AG10803 (cell line): ENCODE measurements around the gene DUSP23.

ENCODE experiments used
- DNase-seq: peaks from one replicate; pipeline ENCODE4 v3.0.0; 2010; ENCODE audit warnings: low read depth
- H3K4me3 ChIP-seq: 2 replicates; pipeline ENCODE4 v1.5.1; 2011; ENCODE audit warnings: mild to moderate bottlenecking, low read length, control low read depth
- TF ChIP-seq, protein P1 (sequence below): conservative IDR thresholded peaks from 2 replicates; pipeline ENCODE4 v1.5.1; 2011; ENCODE audit warnings: mild to moderate bottlenecking, low read length, control low read depth, inconsistent platforms

DUSP23 gene

DNA sequence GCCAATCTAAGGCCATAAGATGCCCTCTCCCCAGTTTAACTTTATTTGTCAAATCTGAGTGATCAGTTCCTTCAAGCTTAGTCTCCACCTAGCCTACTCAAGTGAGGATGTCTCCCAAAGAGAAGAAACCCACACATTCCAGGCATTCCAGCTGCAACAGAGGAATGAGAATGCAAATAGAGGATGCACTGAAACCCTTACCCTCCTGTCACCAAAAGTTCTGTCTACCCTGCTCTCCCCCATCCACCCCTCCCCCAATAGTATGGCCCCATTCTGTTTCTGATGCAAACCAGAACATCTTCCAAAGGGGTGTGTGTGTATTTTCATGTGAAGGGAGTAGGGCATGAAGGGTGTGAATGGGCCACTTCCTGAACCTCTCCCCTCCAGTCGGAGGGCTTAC is 3.0 kb downstream of the DUSP23 start:
- DNase-seq = peak; percentile 41
- H3K4me3 ChIP-seq = no peak overlapping the region
- TF ChIP-seq, protein P1, sequence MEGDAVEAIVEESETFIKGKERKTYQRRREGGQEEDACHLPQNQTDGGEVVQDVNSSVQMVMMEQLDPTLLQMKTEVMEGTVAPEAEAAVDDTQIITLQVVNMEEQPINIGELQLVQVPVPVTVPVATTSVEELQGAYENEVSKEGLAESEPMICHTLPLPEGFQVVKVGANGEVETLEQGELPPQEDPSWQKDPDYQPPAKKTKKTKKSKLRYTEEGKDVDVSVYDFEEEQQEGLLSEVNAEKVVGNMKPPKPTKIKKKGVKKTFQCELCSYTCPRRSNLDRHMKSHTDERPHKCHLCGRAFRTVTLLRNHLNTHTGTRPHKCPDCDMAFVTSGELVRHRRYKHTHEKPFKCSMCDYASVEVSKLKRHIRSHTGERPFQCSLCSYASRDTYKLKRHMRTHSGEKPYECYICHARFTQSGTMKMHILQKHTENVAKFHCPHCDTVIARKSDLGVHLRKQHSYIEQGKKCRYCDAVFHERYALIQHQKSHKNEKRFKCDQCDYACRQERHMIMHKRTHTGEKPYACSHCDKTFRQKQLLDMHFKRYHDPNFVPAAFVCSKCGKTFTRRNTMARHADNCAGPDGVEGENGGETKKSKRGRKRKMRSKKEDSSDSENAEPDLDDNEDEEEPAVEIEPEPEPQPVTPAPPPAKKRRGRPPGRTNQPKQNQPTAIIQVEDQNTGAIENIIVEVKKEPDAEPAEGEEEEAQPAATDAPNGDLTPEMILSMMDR = no peak

DNA sequence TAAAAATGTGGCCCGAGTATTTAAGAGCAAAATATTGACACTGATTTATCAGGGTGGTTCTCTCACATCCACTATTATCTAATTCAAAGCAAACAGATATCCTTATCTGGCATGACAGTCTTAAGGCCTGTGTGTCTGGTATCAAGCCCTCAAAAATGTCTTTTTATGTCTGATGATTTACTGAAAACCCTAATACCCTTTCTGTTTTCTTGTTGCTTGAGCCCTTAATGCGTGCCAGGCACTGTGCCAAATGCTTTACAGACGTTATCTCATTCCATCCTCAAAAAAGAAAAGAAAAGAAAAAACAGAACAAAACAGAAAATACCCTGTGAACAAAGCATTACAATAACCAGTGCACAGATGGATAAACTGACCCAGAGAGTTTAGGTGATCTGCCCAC is 5.7 kb downstream of the DUSP23 start:
- DNase-seq = no peak
- H3K4me3 ChIP-seq = no peak overlapping the region
- TF ChIP-seq, protein P1 = no peak

DNA sequence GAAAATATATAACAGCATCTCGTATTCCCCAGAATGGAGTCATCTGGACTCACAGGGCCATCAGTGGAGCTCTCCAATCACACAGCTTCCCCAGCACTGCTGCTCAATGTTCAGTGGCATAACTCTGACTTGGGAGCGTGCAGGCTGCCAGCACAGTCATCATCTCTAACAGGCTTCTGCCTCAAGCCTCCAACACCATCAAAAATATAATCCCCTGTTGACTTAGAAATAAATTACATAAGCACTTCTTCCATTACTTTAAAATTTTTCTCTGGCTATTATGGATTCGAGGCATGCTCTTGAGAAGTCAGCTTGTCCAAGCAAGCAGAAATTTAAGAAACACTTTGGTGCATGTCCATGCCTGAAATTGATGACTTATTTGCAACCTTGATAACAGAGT is 6.2 kb downstream of the DUSP23 start:
- peak; percentile 44 for DNase-seq
- H3K4me3 ChIP-seq = no peak overlapping the region
- TF ChIP-seq, protein P1 = no peak

DNA sequence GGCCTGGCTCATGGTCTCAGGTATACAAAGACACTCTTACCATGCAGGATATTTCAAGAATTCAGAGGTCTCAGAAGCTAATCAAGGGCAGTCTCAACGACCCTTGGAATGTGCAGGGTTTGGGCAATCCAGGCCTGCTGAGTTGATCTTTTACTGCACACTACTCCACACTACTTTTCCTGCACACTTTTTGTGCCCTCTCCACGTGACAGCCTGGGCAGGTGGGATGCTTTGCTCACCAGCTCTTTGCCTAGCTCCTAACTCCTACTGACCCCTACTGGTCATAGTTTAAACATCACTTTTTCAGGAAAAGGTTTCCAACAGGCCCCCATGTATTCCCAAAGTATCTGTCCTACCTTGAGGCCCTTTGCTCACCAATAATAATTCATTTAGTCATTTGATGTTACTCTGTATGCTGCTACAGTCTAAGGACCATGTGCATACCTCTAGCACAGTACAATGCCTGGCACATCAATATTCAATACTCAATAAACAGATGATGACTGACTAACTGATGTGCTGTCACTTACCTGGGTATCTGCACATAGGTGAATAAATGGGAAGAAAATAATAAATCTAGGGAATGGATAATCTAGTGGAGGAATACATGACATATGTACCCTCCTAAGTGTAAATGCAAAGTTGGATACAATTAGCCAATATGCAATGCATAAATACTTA is 9.6 kb downstream of the DUSP23 start:
- peak; percentile 15 for DNase-seq
- TF ChIP-seq, protein P1 = peak; percentile 63
- H3K4me3 ChIP-seq = no peak overlapping the region

DNA sequence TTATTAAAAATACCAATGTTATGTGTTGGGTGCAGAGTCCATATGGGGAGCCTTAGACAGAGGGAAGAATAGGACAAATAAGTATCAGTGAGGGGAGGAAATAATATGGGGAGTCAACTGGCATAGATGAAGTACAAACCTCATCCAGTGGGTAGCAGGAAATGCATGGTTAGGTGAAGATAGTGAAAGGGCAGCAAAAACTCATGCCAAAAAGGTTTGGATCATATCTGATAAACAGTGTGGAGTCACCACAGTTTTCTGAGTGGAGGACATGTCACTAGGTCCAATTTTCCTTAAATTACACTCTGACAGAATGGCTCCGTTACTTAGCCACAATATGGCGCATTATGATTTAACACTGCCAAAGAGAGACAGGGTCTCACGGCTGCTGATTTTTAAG is 10.3 kb downstream of the DUSP23 start:
- H3K4me3 ChIP-seq = no peak overlapping the region
- TF ChIP-seq, protein P1 = no peak
- DNase-seq = no peak

DNA sequence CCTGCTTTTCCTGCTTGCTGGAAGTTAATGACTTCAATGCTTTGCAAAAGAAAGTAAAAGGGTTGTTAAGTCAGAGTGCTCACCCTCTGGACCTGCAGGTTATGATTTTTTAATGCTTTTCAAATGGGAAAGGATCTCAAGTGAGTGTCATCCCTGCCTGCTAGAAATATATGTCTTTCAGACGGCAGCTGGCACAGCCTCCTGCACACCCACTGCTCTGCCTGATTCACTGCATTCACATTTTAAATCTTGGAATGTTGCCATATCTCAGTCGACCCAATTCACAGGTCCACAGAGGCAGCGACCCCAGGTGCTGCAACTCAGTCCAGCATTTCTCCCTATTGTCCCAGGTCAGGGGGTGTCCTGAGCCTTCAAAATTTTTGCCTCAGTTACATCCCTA is 10.7 kb downstream of the DUSP23 start:
- TF ChIP-seq, protein P1 = no peak
- H3K4me3 ChIP-seq = no peak overlapping the region
- no peak for DNase-seq

DNA sequence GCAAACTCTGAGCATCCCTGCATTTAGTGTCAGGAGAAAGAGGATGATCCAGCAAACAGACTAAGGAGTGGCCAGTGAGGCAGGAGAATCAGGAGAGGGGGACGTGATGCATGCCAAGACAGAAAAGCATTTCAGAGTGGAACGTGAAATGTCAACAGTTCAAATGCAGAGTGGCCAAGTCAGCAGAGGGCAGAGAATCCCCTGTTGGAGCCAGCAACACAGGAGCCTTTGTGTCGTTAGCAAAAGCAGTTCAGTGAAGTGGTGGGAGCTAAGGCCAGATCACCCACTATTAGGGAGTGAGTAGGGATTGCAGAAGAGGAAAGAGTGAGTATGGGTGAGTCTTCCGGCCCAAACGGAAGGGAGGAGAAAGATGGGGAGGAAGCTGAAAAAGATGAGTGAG is 14.8 kb downstream of the DUSP23 start:
- no peak overlapping the region for H3K4me3 ChIP-seq
- TF ChIP-seq, protein P1 = no peak
- no peak for DNase-seq
